HCT116 (cell line): ENCODE measurements around the gene C13orf46. TPM values are rescaled to one million over a fixed set of nuclear protein-coding genes. Genes with fewer than 3 reads are reported as not detected.

ENCODE experiments used
- ATAC-seq: fragments of 200-7000 bp; cut with Tn5 transposase; 2 replicates; pipeline ENCODE4 v1.9.1; 2020; ENCODE audit warnings: mild to moderate bottlenecking, moderate library complexity
- BruUV-seq: library from RNA; stranded (reverse); fragments of 400-500 nt; replicated peaks from 2 replicates; lab custom pipeline; 2021; lab: Mats Ljungman, UMichigan
- CTCF ChIA-PET: fragments of 300-600 bp; sonication (Branson Sonifier 250); formaldehyde crosslinking; loops from one replicate; lab custom pipeline; 2021; ENCODE audit warnings: antibody characterized with exemption; lab: Charles Lee
- POLR2A ChIA-PET: fragments of 300-600, 350-600 bp; sonication (Branson Sonifier 250); formaldehyde crosslinking; loops from one replicate; lab custom pipeline; 2021; ENCODE audit warnings: antibody characterized with exemption; lab: Charles Lee
- RAD21 ChIA-PET, 2 experiments: fragments of 300-600 bp; sonication (Branson Sonifier 250); formaldehyde crosslinking; loops; one replicate each; lab custom pipeline; 2023; ENCODE audit warnings: low total read pairs in 2 of 2; ENCODE audit not compliant: uncharacterized antibody in 2 of 2, unreplicated experiment in 2 of 2, low non-redundant PET in 1 of 2; lab: Charles Lee
- DNase-seq: peaks from one replicate; pipeline ENCODE4 v3.0.0-alpha.2; 2010; ENCODE audit warnings: low read depth, low spot score
- H2AFZ ChIP-seq: fragments of 200-600 bp; shearing (Covaris generic), sonication (generic); 2 replicates; pipeline ENCODE4 v1.6.1; 2017; ENCODE audit warnings: low read depth, mixed run types, mixed read lengths, antibody characterized with exemption, low read length; ENCODE audit not compliant: poor library complexity, severe bottlenecking
- H3K27ac ChIP-seq: 2 replicates; pipeline ENCODE4 v1.5.1; 2012; ENCODE audit warnings: low read depth, low read length
- H3K27me3 ChIP-seq: fragments of 200-600 bp; sonication (generic); 2 replicates; pipeline ENCODE4 v1.6.1; 2016; ENCODE audit warnings: mixed run types, low read length, mixed read lengths; ENCODE audit not compliant: insufficient read depth
- H3K36me3 ChIP-seq, 2 experiments: fragments of 200-500 bp in 1 of 2; fragments of 200-600 bp in 1 of 2; sonication (Bioruptor generic) in 1 of 2; sonication (generic) in 1 of 2; 2 replicates each; pipeline versions ENCODE4 v1.5.1 to v1.6.1; 2014 to 2016; ENCODE audit warnings: low read length in 2 of 2, inconsistent platforms in 1 of 2, mixed read lengths in 1 of 2, mixed run types in 1 of 2; ENCODE audit not compliant: insufficient read depth in 2 of 2, control insufficient read depth in 1 of 2
- H3K4me1 ChIP-seq, 2 experiments: fragments of 200-600 bp in 1 of 2; sonication (generic) in 1 of 2; 2 replicates each; pipeline versions ENCODE4 v1.5.1 to v1.6.1; 2012 to 2017; ENCODE audit warnings: low read length in 2 of 2, inconsistent platforms in 1 of 2, mild to moderate bottlenecking in 1 of 2, mixed read lengths in 1 of 2, mixed run types in 1 of 2, moderate library complexity in 1 of 2; ENCODE audit not compliant: insufficient read depth in 2 of 2, control insufficient read depth in 1 of 2
- H3K4me2 ChIP-seq: fragments of 200-600 bp; sonication (generic); 2 replicates; pipeline ENCODE4 v1.6.1; 2017; ENCODE audit warnings: mixed run types, low read length, mixed read lengths
- H3K4me3 ChIP-seq, 2 experiments: fragments of 200-600 bp in 1 of 2; sonication (generic) in 1 of 2; replicated peaks in 1 of 2; 2 replicates each; pipeline ENCODE4 v1.5.1; 2011 to 2016; ENCODE audit warnings: low read length in 2 of 2, control low read depth in 1 of 2, low read depth in 1 of 2, mild to moderate bottlenecking in 1 of 2, mixed read lengths in 1 of 2, mixed run types in 1 of 2
- H3K79me2 ChIP-seq: fragments of 200-600 bp; sonication (generic); 2 replicates; pipeline ENCODE4 v1.6.1; 2017; ENCODE audit warnings: mild to moderate bottlenecking, mixed run types, low read length, moderate library complexity, mixed read lengths; ENCODE audit not compliant: insufficient read depth
- H3K9ac ChIP-seq: fragments of 200-600 bp; sonication (generic); 2 replicates; pipeline ENCODE4 v1.6.1; 2016; ENCODE audit warnings: low read length, mixed read lengths
- H3K9me2 ChIP-seq: fragments of 200-600 bp; sonication (generic), shearing (Covaris generic); 2 replicates; pipeline ENCODE4 v1.6.1; 2017; ENCODE audit warnings: mixed run types, mild to moderate bottlenecking, moderate library complexity; ENCODE audit not compliant: insufficient read depth
- H3K9me3 ChIP-seq, 2 experiments: fragments of 200-500 bp in 1 of 2; fragments of 200-600 bp in 1 of 2; sonication (Bioruptor generic) in 1 of 2; sonication (generic) in 1 of 2; 2 replicates each; pipeline ENCODE4 v1.6.1; 2014 to 2017; ENCODE audit warnings: low read length in 2 of 2, mixed read lengths in 2 of 2, inconsistent platforms in 1 of 2, low read depth in 1 of 2, mild to moderate bottlenecking in 1 of 2, mixed run types in 1 of 2, moderate library complexity in 1 of 2; ENCODE audit not compliant: control insufficient read depth in 1 of 2, insufficient read depth in 1 of 2
- H4K20me1 ChIP-seq: fragments of 200-600 bp; sonication (generic), shearing (Covaris generic); 2 replicates; pipeline ENCODE4 v1.6.1; 2017; ENCODE audit warnings: mixed run types, mild to moderate bottlenecking, moderate library complexity; ENCODE audit not compliant: insufficient read depth
- EGR1 ChIP-seq: IDR thresholded peaks from 2 replicates; pipeline ENCODE4 v1.6.1; 2012; ENCODE audit warnings: low read depth
- ELF1 ChIP-seq: IDR thresholded peaks from 2 replicates; pipeline ENCODE4 v1.6.1; 2012; ENCODE audit warnings: low read depth, borderline replicate concordance
- EZH2phosphoT487 ChIP-seq: fragments of 200-600 bp; IDR thresholded peaks from 2 replicates; pipeline ENCODE4 v1.6.1; 2018; ENCODE audit warnings: antibody characterized with exemption, borderline replicate concordance
- JUND ChIP-seq: IDR thresholded peaks from 2 replicates; pipeline ENCODE4 v1.6.1; 2012
- MAX ChIP-seq: IDR thresholded peaks from 2 replicates; pipeline ENCODE4 v1.6.1; 2012
- POLR2A ChIP-seq: IDR thresholded peaks from 2 replicates; pipeline ENCODE4 v1.7.0; 2011; ENCODE audit warnings: borderline replicate concordance; ENCODE audit not compliant: insufficient read depth, insufficient read length; ENCODE audit errors: extremely low read depth
- POLR2AphosphoS5 ChIP-seq: IDR thresholded peaks from 2 replicates; pipeline ENCODE4 v1.6.1; 2011; ENCODE audit warnings: mild to moderate bottlenecking, low read depth, low read length, moderate library complexity
- SIN3A ChIP-seq: IDR thresholded peaks from 2 replicates; pipeline ENCODE4 v1.6.1; 2012; ENCODE audit warnings: low read depth
- SP1 ChIP-seq: IDR thresholded peaks from 2 replicates; pipeline ENCODE4 v1.6.1; 2012; ENCODE audit warnings: low read depth
- SRF ChIP-seq: IDR thresholded peaks from 2 replicates; pipeline ENCODE4 v1.6.1; 2012; ENCODE audit warnings: low read depth
- TCF7L2 ChIP-seq: IDR thresholded peaks from 2 replicates; pipeline ENCODE4 v1.7.0; 2011; ENCODE audit warnings: borderline replicate concordance, inconsistent platforms; ENCODE audit not compliant: insufficient read depth, insufficient read length; ENCODE audit errors: extremely low read depth
- ZFX ChIP-seq: fragments of 450-650 bp; IDR thresholded peaks from 2 replicates; pipeline ENCODE4 v1.6.1; 2017
- ZNF274 ChIP-seq: fragments of 200-500 bp; sonication (Bioruptor generic); IDR thresholded peaks from 2 replicates; pipeline ENCODE4 v1.6.1; 2014; ENCODE audit warnings: mild to moderate bottlenecking, low read depth, low read length, inconsistent platforms
- intact Hi-C: fragments of 100-400 bp; cut with micrococcal nuclease; formaldehyde crosslinking; loops from 2 replicates; pipeline ENCODE4 v1.10.0; 2022
- total RNA-seq: library from RNA; stranded (reverse); gene quantifications from one replicate; pipeline ENCODE4 v1.2.1, GENCODE V29; 2021; ENCODE audit not compliant: unreplicated experiment

The C13orf46 gene
- total RNA-seq, 1 experiment from 2014 or later = 0.93 TPM

GRCh38 chr13:113924184-113924901 is 49.5 kb downstream of the C13orf46 start:
- Histone ChIP-seq H3K9me2 (no peaks in the 10 kb centered on the region), H3K27ac (no peak overlapping the region), H3K4me3 (no peak overlapping the region), H3K9me3 (peaks cover 3 to 6% of the 10 kb centered on the region in 2 experiments; a peak in 1 of 4 replicates), H4K20me1 (no peaks in the 10 kb centered on the region), H3K79me2 (no peaks in the 10 kb centered on the region), H3K36me3 (no peaks in the 10 kb centered on the region), H2AFZ (no peak overlapping the region), H3K4me1 (no peaks in the 10 kb centered on the region), H3K9ac (no peak overlapping the region), H3K27me3 (no peaks in the 10 kb centered on the region), H3K4me2 (no peak overlapping the region)
- CTCF ChIA-PET = no interaction called here
- no peak for ATAC-seq
- DNase-seq = no peak
- RAD21 ChIA-PET = no interaction called here
- POLR2A ChIA-PET = no interaction called here
- no TSS peak for BruUV-seq
- intact Hi-C loops = no loop called here
- TF ChIP-seq POLR2A (no peak), POLR2AphosphoS5 (no peak), EGR1 (no peak)

GRCh38 chr13:113923376-113924063 is 50.4 kb downstream of the C13orf46 start:
- no peaks in the 10 kb centered on the region for H3K9me2 ChIP-seq
- ChIA-PET POLR2A (no interaction called here), CTCF (no interaction called here), RAD21 (no interaction called here)
- no peaks in the 10 kb centered on the region for H3K79me2 ChIP-seq
- no peaks in the 10 kb centered on the region for H3K27me3 ChIP-seq
- H2AFZ ChIP-seq = no peak overlapping the region
- intact Hi-C loops = no loop called here
- no peaks in the 10 kb centered on the region for H4K20me1 ChIP-seq
- H3K4me1 ChIP-seq = no peaks in the 10 kb centered on the region
- BruUV-seq = no TSS peak
- DNase-seq = no peak
- TF ChIP-seq SP1 (no peak), ZNF274 (no peak), SIN3A (no peak), SRF (no peak), JUND (no peak), ZFX (no peak), ELF1 (no peak), EZH2phosphoT487 (no peak), MAX (no peak), POLR2AphosphoS5 (no peak), POLR2A (no peak), TCF7L2 (no peak)
- H3K9ac ChIP-seq = no peak overlapping the region
- no peak overlapping the region for H3K4me3 ChIP-seq
- H3K27ac ChIP-seq = no peak overlapping the region
- ATAC-seq = no peak
- H3K36me3 ChIP-seq = no peaks in the 10 kb centered on the region
- H3K9me3 ChIP-seq = peaks cover 3 to 6% of the 10 kb centered on the region in 2 experiments; a peak in 1 of 4 replicates
- H3K4me2 ChIP-seq = no peak overlapping the region
